Ishikawa (cell line): ENCODE measurements around the gene PTGFRN.

ENCODE experiments used
- CEBPB ChIP-seq: IDR thresholded peaks from 2 replicates; pipeline ENCODE4 v1.6.1; 2012
- CREB1 ChIP-seq: IDR thresholded peaks from 2 replicates; pipeline ENCODE4 v1.6.1; 2012; ENCODE audit warnings: low read depth
- EGR1 ChIP-seq: IDR thresholded peaks from 2 replicates; pipeline ENCODE4 v1.6.1; 2012
- EP300 ChIP-seq: IDR thresholded peaks from 2 replicates; pipeline ENCODE4 v1.6.1; 2012; ENCODE audit warnings: borderline replicate concordance
- FOXM1 ChIP-seq: IDR thresholded peaks from 2 replicates; pipeline ENCODE4 v1.6.1; 2012; ENCODE audit warnings: low read depth, borderline replicate concordance
- NFIC ChIP-seq: IDR thresholded peaks from 2 replicates; pipeline ENCODE4 v1.6.1; 2012
- RAD21 ChIP-seq: IDR thresholded peaks from 2 replicates; pipeline ENCODE4 v1.6.1; 2012; ENCODE audit warnings: low read depth
- TAF1 ChIP-seq: IDR thresholded peaks from 2 replicates; pipeline ENCODE4 v1.6.1; 2012; ENCODE audit warnings: low read depth, mild to moderate bottlenecking
- TCF12 ChIP-seq: IDR thresholded peaks from 2 replicates; pipeline ENCODE4 v1.6.1; 2012; ENCODE audit warnings: low read depth
- TEAD4 ChIP-seq: IDR thresholded peaks from 2 replicates; pipeline ENCODE4 v1.6.1; 2012
- YY1 ChIP-seq: IDR thresholded peaks from 2 replicates; pipeline ENCODE4 v1.6.1; 2012; ENCODE audit warnings: low read depth
- ZBTB7A ChIP-seq: IDR thresholded peaks from 2 replicates; pipeline ENCODE4 v1.6.1; 2012; ENCODE audit warnings: low read depth
- TF ChIP-seq, protein P1 (sequence below): IDR thresholded peaks from 2 replicates; pipeline ENCODE4 v1.6.1; 2012
- TF ChIP-seq, protein P2 (sequence below): IDR thresholded peaks from 2 replicates; pipeline ENCODE4 v1.6.1; 2012; ENCODE audit warnings: low read depth, mild to moderate bottlenecking
- TF ChIP-seq, protein P3 (sequence below): IDR thresholded peaks from 2 replicates; pipeline ENCODE4 v1.6.1; 2012

The PTGFRN gene

DNA sequence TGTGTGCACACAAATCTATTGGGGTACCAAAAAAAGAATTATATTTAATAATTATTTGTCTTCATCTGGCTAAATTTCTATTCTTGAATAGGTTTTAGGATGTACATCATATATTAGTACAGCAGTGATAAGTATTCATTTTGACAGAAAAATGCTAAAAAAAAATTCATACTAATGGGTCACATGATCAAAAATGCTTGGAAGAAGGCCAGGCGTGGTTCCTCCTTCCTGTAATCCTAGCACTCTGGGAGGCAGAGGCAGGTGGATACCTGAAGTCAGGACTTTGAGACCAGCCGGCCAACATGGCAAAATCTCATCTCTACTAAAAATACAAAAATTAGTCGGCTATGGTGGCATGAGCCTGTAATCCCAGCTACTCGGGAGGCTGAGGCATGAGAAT is 26.9 kb upstream of the PTGFRN start:
- TF ChIP-seq, protein P1, sequence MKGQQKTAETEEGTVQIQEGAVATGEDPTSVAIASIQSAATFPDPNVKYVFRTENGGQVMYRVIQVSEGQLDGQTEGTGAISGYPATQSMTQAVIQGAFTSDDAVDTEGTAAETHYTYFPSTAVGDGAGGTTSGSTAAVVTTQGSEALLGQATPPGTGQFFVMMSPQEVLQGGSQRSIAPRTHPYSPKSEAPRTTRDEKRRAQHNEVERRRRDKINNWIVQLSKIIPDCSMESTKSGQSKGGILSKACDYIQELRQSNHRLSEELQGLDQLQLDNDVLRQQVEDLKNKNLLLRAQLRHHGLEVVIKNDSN = 0 out of 2 replicates have a peak, but pooled peaks have one; percentile 21
- TF ChIP-seq YY1 = no peak

DNA sequence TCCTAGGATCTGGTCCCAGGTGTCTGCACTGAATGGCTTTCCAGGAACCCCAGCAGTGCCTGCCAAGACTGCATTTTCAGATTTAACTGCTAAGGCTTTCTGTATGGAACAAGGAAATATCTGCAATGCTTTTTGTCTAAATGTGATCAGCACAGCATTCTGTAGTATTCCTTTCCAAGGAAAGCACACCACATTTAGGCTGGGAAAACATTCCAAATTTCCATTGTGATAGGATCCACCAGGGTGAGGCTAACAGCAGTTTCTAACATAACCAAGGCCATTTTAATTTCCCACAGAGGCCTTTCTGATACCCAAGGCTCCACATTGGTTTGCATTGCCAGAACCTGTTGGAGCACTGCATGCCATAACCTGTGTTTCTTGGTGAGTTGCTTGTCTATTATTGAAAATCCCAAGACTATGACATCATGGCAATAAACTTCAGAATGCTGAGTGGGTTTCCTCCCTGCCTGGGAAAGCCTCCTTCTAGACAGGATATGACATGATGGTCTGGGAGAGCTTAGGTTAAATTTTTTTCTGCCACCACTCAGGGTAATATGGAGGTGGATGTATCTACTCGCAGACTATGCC is 23.3 kb upstream of the PTGFRN start:
- TF ChIP-seq, protein P1 = no peak
- TF ChIP-seq TCF12 (no peak), TEAD4 (no peak), EGR1 (no peak), CREB1 (no peak), CEBPB (no peak), NFIC (no peak), EP300 (no peak), TAF1 (no peak), RAD21 (no peak), YY1 (no peak), ZBTB7A (no peak), FOXM1 (no peak)
- TF ChIP-seq, protein P2, sequence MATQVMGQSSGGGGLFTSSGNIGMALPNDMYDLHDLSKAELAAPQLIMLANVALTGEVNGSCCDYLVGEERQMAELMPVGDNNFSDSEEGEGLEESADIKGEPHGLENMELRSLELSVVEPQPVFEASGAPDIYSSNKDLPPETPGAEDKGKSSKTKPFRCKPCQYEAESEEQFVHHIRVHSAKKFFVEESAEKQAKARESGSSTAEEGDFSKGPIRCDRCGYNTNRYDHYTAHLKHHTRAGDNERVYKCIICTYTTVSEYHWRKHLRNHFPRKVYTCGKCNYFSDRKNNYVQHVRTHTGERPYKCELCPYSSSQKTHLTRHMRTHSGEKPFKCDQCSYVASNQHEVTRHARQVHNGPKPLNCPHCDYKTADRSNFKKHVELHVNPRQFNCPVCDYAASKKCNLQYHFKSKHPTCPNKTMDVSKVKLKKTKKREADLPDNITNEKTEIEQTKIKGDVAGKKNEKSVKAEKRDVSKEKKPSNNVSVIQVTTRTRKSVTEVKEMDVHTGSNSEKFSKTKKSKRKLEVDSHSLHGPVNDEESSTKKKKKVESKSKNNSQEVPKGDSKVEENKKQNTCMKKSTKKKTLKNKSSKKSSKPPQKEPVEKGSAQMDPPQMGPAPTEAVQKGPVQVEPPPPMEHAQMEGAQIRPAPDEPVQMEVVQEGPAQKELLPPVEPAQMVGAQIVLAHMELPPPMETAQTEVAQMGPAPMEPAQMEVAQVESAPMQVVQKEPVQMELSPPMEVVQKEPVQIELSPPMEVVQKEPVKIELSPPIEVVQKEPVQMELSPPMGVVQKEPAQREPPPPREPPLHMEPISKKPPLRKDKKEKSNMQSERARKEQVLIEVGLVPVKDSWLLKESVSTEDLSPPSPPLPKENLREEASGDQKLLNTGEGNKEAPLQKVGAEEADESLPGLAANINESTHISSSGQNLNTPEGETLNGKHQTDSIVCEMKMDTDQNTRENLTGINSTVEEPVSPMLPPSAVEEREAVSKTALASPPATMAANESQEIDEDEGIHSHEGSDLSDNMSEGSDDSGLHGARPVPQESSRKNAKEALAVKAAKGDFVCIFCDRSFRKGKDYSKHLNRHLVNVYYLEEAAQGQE = no peak
- TF ChIP-seq, protein P3, sequence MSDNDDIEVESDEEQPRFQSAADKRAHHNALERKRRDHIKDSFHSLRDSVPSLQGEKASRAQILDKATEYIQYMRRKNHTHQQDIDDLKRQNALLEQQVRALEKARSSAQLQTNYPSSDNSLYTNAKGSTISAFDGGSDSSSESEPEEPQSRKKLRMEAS = no peak

DNA sequence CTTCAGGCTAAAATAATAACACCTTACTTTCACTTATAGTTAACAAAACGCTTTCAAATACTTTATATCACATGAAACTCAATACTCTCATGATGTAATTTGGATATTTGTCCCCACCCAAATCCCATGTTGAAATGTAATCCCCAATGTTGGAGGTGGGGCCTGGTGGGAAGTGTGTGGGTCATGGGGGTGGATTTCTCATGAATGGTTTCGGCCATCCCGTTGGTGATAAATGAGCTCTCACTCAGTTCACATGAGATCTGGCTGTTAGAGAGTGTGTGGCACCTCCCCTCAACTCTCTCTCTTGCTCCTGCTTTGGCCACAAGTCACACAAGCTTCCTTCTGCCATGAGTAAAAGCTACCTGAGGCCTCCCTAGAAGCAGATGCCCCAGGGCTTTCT is 22.5 kb upstream of the PTGFRN start:
- TF ChIP-seq TCF12 (no peak), YY1 (no peak), CEBPB (no peak), FOXM1 (no peak), EGR1 (no peak), TEAD4 (no peak), NFIC (no peak), EP300 (no peak), RAD21 (no peak), CREB1 (no peak)
- TF ChIP-seq, protein P1 = no peak

DNA sequence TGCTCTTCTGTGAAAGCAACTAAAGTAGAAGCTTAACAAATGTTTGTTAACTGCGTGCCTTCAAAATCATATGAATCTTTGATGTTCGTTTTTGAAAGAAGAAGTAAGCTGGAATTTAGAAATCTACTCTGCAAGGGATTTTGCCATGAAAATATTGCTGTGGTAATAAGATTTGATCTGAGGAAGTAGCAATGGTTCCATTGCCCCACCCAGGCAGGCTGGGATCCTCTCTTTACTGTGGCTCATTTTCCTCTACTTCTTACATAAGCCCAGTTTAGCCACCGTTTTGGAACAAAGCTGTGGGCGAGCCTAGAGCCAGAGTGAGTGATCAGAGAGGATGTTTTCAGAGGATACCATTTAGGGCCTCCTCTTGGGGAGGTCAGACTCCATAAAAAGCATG is 20.3 kb upstream of the PTGFRN start:
- TF ChIP-seq TCF12 = no peak

DNA sequence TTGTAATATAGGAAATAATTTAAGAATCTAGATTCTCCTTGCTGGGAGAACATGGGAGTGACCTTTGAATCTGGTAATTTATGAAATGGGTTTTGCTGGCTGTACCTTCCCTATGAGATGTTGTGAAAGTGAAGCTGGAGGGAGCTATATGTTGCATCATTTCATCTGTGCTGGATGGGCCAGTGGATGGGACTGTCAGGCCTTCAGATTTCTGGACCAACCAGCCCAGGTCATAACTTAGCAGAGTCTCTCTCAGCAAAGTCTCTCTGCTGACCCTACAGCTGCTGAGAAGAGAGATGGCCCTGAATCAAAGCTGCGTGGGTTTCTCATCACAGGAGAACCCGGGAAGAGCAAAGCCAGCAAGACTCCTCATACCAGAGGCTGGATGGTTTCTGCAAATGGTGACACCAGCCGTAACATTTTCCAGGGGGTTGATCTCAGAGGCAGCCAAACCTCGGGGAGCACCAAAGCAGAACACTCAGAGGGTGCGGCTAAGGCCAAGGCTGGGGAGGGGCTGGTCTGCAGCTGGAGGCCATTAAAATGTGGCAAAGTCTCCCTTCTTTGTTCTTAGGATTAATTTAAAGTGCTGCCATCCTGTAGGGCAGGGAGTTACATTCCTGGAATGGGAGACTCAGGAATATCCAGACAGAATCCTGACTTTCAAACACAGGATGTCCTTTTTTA is 18.2 kb upstream of the PTGFRN start:
- TF ChIP-seq YY1 (no peak), TCF12 (no peak), TAF1 (no peak), EGR1 (no peak), CEBPB (0 out of 2 replicates have a peak, but pooled peaks have one; percentile 9), NFIC (no peak)
- TF ChIP-seq, protein P3 = no peak

DNA sequence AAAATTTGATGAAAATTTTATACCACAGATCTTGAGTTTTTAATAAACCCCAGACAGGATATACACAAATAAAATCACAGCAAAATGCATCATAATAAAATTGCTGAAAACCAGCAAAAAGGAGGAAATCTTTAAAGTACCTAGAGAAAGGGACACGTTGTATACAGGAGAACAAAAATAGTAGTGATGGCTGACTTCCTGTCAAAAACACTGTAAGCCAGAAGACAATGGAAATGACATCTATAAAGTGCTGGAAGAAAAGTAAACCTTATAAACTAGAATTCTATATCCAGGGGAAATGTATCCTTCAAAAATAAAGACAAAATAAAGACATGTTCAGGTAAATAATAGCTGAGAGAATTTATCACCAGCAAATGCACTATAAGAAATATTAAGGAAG is 14.6 kb upstream of the PTGFRN start:
- no peak for TF ChIP-seq RAD21
- TF ChIP-seq, protein P1 = no peak
- TF ChIP-seq TAF1 = no peak
- no peak for TF ChIP-seq CREB1
- no peak for TF ChIP-seq EGR1
- no peak for TF ChIP-seq CEBPB
- no peak for TF ChIP-seq NFIC
- TF ChIP-seq FOXM1 = no peak
- TF ChIP-seq TEAD4 = no peak
- TF ChIP-seq, protein P2 = no peak
- no peak for TF ChIP-seq EP300
- no peak for TF ChIP-seq ZBTB7A
- no peak for TF ChIP-seq TCF12
- TF ChIP-seq, protein P3 = no peak
- no peak for TF ChIP-seq YY1
